Measurements from ENCODE around the gene CENPF. TPM values are rescaled to one million over a fixed set of nuclear protein-coding genes. Genes with fewer than 3 reads are reported as not detected.
"Not testable (repeated sequence)": the region's sequence is repeated elsewhere in the genome, so short reads cannot be mapped to it uniquely, and the experiment has no call there.

CENPF gene
- total RNA-seq, 1 donor from 2014 or later: 2.8 TPM

DNA sequence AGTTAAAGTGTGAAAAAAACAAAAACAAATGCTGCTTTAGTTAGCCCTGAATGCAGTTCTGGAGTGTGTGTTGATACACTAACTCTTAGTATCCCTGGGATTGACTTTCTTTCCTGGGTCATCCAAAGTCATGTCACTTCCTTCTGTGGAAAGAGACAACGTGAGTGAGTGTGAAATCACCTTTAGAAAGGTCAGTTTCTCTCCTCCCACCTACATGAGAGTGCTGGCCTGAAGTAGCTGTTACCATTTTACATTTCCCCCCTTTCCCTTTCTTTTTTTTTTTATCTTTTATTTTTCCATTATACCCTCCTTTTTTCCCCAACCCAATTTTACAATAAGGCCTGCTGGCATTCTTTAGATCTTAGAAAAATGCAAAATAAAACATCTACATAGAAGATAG lies 55.2 kb downstream of the CENPF start:
- DNase-seq (ENCODE audit: low read depth): no peak

DNA sequence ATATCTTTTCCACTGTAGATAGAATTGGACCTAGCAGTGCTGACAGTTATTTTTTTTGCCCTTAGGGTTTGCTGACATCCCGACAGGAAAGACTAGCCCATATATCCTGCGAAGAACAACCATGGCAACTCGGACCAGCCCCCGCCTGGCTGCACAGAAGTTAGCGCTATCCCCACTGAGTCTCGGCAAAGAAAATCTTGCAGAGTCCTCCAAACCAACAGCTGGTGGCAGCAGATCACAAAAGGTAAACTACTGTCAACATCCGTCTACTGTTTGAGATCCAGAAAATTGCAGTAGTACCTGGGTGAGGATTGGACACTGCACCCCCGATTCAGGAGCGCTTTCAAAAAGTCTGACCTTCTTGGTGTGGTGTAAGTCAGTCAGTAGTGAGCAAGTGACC lies 55.8 kb downstream of the CENPF start:
- peak; percentile 40 for DNase-seq (ENCODE audit: low read depth)

- DNase-seq (ENCODE audit: low read depth): no peak
These were observed 57.2 kb downstream of the CENPF start for GRCh38 chr1:214660190-214660589.

DNA sequence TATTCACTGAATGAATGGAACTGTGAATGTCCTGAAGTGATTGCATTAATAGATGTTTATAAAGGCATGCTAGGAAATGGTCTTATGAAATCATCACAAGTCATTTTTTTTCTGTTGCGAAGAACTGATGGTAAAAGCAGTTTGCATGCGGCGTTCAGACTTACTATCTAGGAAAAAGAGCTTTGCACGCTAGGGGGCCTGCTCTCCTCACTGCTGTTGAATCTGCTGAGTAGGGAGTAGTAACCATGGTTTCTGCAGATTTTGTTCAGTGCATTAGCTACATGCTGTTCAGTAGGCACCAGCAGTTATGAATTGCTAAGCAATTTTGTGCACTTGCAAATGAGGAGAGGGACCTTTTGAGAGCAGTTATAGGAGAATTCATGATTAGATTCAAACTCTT lies 57.9 kb downstream of the CENPF start:
- peak; percentile 25 for DNase-seq (ENCODE audit: low read depth)

- DNase-seq (ENCODE audit: low read depth): no peak
These were observed 59.3 kb downstream of the CENPF start for GRCh38 chr1:214662223-214662785.

DNA sequence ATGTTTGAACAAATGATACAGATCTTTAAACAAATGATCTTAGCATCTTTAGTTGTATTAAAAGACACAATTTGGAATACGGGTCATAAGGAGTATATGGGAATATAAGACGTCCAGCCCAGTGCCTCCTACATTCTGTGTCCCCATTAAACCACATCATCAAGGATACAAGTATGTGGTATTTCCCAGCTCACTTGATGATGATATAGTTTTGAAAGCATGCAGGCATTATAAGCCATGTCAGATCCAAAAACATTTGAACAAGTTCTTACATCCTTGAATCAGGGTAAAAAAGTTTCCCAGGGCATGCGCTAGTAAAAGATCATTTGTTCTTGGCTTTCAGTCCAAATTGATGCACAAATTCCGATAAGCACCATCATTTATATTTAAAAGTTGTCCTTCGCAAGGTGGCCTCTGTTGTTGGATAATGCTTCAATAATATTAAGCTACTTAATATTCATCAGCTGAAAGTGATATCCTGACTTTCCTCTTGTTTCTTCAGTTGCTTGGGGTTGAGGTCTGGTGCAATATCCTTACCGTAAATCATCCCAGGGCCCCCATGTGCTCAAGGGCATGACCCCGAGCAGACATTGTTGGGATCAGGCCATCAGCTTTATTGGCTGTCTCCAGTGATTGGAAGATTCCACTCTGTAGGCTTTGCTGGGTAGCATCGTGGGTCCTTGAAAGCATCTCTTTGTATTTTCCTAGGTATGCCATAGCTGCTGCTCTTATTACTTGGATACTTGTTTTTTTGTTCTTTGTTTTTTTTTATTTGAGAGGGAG lies 61.8 kb downstream of the CENPF start:
- DNase-seq (ENCODE audit: low read depth): no peak

- no peak for DNase-seq (ENCODE audit: low read depth)
These were observed 62.7 kb downstream of the CENPF start for GRCh38 chr1:214665606-214666110.

DNA sequence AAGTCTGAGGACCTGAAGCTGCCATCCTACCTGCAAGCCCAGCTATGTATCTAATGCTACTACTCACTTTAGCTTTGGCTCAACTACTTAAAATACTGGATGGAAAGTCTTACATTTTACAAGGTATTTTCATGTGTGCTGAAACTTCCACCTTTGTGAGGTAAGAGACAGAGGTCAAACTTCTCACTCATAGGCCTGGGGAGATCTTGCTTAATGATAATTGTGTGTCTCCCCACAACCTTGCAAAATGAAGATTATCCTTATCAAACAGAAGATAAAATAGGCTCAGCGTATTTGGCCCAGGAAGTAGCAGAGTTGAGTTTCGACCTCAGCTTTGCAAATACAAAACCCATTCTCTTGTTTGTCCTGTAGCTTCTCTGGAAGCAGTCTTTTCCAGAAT lies 63.7 kb downstream of the CENPF start:
- no peak for DNase-seq (ENCODE audit: low read depth)

- DNase-seq (ENCODE audit: low read depth): peak; percentile 94
These were observed 67.1 kb downstream of the CENPF start for GRCh38 chr1:214670098-214670497.

- DNase-seq (ENCODE audit: low read depth): not testable (repeated sequence)
These were observed 70.0 kb downstream of the CENPF start for GRCh38 chr1:214673029-214673428.

DNA sequence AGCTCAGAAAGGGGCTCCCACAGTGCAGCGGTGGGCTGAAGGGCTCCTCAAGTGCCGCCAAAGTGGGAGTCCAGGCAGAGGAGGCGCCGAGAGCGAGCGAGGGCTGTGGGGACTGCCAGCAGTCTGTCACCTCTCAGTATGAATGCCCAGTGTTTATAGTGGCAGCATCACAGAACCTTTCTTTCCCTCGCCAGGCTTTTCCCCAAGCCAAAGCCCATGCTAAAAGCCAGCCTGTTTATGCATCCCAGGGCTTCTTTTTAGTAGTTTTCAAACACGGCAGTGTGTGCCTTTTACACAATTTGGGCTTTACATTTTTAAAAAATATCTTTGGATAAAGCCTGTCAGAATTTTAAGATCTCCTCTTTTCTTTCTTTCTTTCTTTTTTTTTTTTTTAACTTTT lies 70.6 kb downstream of the CENPF start:
- no peak for DNase-seq (ENCODE audit: low read depth)

- not testable (repeated sequence) for DNase-seq (ENCODE audit: low read depth)
These were observed 72.5 kb downstream of the CENPF start for GRCh38 chr1:214675524-214675923.

GRCh38 chr1:214676747-214677146 lies 73.8 kb downstream of the CENPF start:
- no peak for DNase-seq (ENCODE audit: low read depth)

DNA sequence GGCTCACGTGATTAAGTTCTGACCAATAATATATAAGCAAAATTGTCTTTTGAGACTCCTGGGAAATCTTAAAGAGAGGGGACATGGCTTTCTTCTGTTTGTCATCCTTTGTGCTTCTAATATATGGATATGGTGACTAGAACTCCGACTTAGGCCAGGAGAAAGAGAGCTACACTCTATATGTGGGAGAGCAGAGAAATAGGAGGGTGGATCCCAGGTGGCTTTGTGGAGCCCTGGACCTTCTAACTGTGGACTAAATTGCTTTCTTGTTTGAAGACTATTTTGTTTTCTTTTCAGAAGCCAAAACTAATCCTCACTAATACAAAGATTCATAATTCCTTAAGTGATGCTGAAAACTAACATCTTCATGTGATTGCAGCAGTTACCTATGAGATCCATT lies 75.0 kb downstream of the CENPF start:
- no peak for DNase-seq (ENCODE audit: low read depth)

GRCh38 chr1:214678386-214678785 lies 75.4 kb downstream of the CENPF start:
- DNase-seq (ENCODE audit: low read depth): no peak

- DNase-seq (ENCODE audit: low read depth): peak; percentile 8
These were observed 80.6 kb downstream of the CENPF start for GRCh38 chr1:214683621-214684020.

DNA sequence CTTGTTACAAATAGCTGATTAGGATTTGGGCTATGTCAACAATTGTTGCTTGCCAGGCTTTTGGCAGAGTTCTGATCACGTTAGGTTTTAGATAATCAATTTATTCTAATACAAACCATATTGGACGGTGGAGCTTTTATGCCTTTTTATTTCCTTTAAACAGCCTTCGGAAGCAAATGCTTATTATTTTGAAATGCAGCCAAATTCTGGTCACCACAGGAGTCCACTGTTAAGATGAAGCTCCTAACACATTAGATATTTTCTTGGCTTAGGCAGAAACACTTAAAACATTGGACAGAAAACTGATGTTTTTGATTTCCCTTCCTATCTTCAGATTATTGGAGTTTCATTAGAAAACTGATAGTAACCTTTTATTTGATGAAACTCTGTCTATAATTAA lies 82.9 kb downstream of the CENPF start:
- peak; percentile 18 for DNase-seq (ENCODE audit: low read depth)

- no peak for DNase-seq (ENCODE audit: low read depth)
These were observed 83.5 kb downstream of the CENPF start for GRCh38 chr1:214686497-214686896.

DNA sequence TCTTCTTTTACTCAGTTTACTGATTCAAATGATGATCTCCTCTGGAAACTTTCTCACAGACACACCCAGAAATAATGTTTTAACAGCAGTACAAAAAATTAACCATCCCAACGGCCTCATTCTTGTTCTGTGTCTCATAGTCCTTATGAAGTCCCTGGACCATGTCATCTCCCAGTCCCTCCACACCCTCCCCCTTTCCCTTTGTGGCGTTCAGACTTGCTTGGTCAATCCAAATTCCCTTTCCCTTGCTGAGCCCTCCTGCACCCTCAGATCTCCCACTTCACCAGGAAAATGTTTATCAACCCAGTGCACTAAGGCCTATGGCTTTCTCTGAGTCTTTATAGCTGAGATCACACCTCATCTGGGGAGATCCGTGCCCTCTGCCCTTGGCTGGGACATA lies 85.9 kb downstream of the CENPF start:
- DNase-seq (ENCODE audit: low read depth): no peak

DNA sequence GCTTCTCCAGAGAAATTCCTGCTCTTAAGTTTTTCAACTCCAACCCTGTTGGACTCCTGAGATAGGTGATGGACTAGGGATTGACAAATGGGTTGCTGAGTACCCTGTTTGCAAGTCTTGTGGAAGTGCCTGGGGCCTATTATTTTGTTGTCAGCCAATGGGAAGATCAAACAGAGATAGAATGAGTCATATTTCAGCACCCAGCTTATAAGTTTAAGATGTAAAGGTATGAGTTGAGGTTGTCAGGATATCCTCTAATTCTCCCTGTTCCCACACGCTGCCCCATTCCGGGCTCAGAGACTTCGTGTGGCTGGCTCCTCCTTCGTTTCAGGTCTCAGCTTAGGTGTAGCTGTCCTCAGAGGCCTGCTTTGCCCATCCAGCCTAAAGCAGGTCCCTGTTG lies 91.8 kb downstream of the CENPF start:
- no peak for DNase-seq (ENCODE audit: low read depth)

GRCh38 chr1:214698559-214698958 lies 95.6 kb downstream of the CENPF start:
- no peak for DNase-seq (ENCODE audit: low read depth)

GRCh38 chr1:214700437-214700836 lies 97.4 kb downstream of the CENPF start:
- no peak for DNase-seq (ENCODE audit: low read depth)

DNA sequence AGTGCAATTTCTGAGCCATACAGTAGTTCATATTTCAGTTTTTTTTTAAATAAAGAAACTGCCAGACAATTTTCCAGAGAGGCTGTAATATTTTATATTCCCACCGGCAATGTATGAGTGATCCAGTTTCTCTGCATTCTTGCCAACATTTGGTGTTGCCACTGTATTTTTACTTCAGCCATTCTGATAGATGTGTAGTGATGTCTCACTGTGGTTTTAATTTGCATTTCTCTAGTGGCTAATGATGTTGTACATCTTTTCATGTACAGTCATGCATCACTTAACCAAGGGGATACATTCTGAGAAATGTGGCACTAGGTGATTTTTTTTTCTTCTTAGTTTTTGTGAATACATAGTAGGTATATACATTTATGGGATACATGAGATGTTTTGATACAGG lies 99.6 kb downstream of the CENPF start:
- no peak for DNase-seq (ENCODE audit: low read depth)
